HepG2 (cell line): ENCODE measurements around the gene EIF2B1. TPM values are rescaled to one million over a fixed set of nuclear protein-coding genes. Genes with fewer than 3 reads are reported as not detected.

Experiments
- ATAC-seq: fragments of 200-7000 bp; cut with Tn5 transposase; 3 replicates; pipeline ENCODE4 v1.9.1; 2020; ENCODE audit warnings: mild to moderate bottlenecking, moderate library complexity
- BruUV-seq: library from RNA; stranded (reverse); fragments of 400-500 nt; replicated peaks from 2 replicates; lab custom pipeline; 2021; lab: Mats Ljungman, UMichigan
- CTCF ChIA-PET: fragments of 300-600 bp; formaldehyde crosslinking; extraction: SDS; loops from one replicate; lab custom pipeline; 2021; ENCODE audit warnings: low total read pairs, inconsistent platforms, low intra/inter-chr PET ratio; lab: Yijun Ruan, JAX
- POLR2A ChIA-PET: fragments of 350-600 bp; sonication (Branson Sonifier 250); formaldehyde crosslinking; loops from one replicate; lab custom pipeline; 2020; ENCODE audit warnings: antibody characterized with exemption, inconsistent platforms; lab: Yijun Ruan, JAX
- DNase-seq: peaks from one replicate; pipeline ENCODE4 v3.0.0-alpha.2; 2015; ENCODE audit warnings: low spot score
- FAIRE-seq: peaks from 3 replicates; lab custom pipeline; 2011; peaks lifted over from hg19 to GRCh38; lab: Jason Lieb, UNC
- H2AFZ ChIP-seq: one replicate; pipeline ENCODE4 v1.6.1; 2011; ENCODE audit warnings: low read length, inconsistent platforms
- H3K27ac ChIP-seq: fragments of 300-600 bp; 3 replicates; pipeline ENCODE4 v1.8.0; 2011; ENCODE audit warnings: mixed run types, mild to moderate bottlenecking, mixed read lengths, low read length, inconsistent platforms; ENCODE audit not compliant: insufficient read depth; ENCODE audit errors: extremely low read length
- H3K27me3 ChIP-seq, 2 experiments: fragments of 200-600 bp in 1 of 2; 2 replicates in 1 of 2; 3 replicates in 1 of 2; pipeline versions ENCODE4 v1.6.0 to v1.8.0; 2011; ENCODE audit warnings: low read length in 2 of 2, mild to moderate bottlenecking in 2 of 2, moderate library complexity in 2 of 2, inconsistent platforms in 1 of 2; ENCODE audit not compliant: insufficient read depth in 2 of 2, control insufficient read depth in 1 of 2
- H3K36me3 ChIP-seq, 2 experiments: fragments of 200-600 bp in 1 of 2; replicated peaks in 1 of 2; 2 replicates in 1 of 2; 3 replicates in 1 of 2; pipeline versions ENCODE4 v1.5.1 to v1.8.0; 2011; ENCODE audit warnings: low read length in 2 of 2, inconsistent platforms in 1 of 2; ENCODE audit not compliant: insufficient read depth in 2 of 2, control insufficient read depth in 1 of 2
- H3K4me1 ChIP-seq: 2 replicates; pipeline ENCODE4 v1.5.1; 2012; ENCODE audit warnings: low read length, inconsistent platforms; ENCODE audit not compliant: insufficient read depth
- H3K4me2 ChIP-seq: 2 replicates; pipeline ENCODE4 v1.6.0; 2011; ENCODE audit warnings: low read depth, low read length, inconsistent platforms
- H3K4me3 ChIP-seq, 3 experiments: fragments of 200-600 bp in 1 of 3; sonication (generic), shearing (Covaris generic) in 1 of 3; replicated peaks in 1 of 3; 2 replicates each; pipeline ENCODE4 v1.5.1; 2011 to 2016; ENCODE audit warnings: low read length in 3 of 3, inconsistent platforms in 2 of 3, low read depth in 2 of 3, mild to moderate bottlenecking in 2 of 3, control low read depth in 1 of 3, mixed read lengths in 1 of 3; ENCODE audit not compliant: insufficient read depth in 1 of 3
- H3K79me2 ChIP-seq: one replicate; pipeline ENCODE4 v1.6.1; 2011; ENCODE audit warnings: low read length, inconsistent platforms; ENCODE audit not compliant: insufficient read depth
- H3K9ac ChIP-seq: 2 replicates; pipeline ENCODE4 v1.6.0; 2011; ENCODE audit warnings: mild to moderate bottlenecking, low read depth, low read length, inconsistent platforms; ENCODE audit not compliant: insufficient read depth
- H3K9me3 ChIP-seq: 2 replicates; pipeline ENCODE4 v1.5.1; 2012; ENCODE audit warnings: mild to moderate bottlenecking, low read length
- H4K20me1 ChIP-seq: 2 replicates; pipeline ENCODE4 v1.6.0; 2011; ENCODE audit warnings: inconsistent platforms, mild to moderate bottlenecking, low read length, moderate library complexity; ENCODE audit not compliant: insufficient read depth
- PAWR ChIP-seq: sonication (generic); formaldehyde crosslinking; IDR thresholded peaks from 2 replicates; pipeline ENCODE4 v1.4.0; 2020; ENCODE audit warnings: missing genetic modification reagents, mild to moderate bottlenecking, borderline replicate concordance
- POLR2AphosphoS5 ChIP-seq: IDR thresholded peaks from 2 replicates; pipeline ENCODE4 v1.6.1; 2012; ENCODE audit warnings: low read depth, low read length
- RBM22 ChIP-seq: fragments of 200-400 bp; formaldehyde crosslinking; optimal IDR thresholded peaks from 2 replicates; pipeline ENCODE3; 2017; ENCODE audit warnings: mild to moderate bottlenecking, low read length, moderate library complexity
- ZNF160 ChIP-seq: sonication (generic); formaldehyde crosslinking; IDR thresholded peaks from 2 replicates; pipeline ENCODE4 v1.8.0; 2022; ENCODE audit warnings: mild to moderate bottlenecking, inconsistent platforms, missing genetic modification reagents
- ZNF446 ChIP-seq: sonication (generic); formaldehyde crosslinking; IDR thresholded peaks from 2 replicates; pipeline ENCODE4 v1.5.0; 2020; ENCODE audit warnings: mild to moderate bottlenecking, missing genetic modification reagents
- WGBS: methylation state at CpG from one replicate; pipeline ENCODE4 v1.1.6; 2017; ENCODE audit warnings: low lambda C conversion rate; 5-methylcytosine and 5-hydroxymethylcytosine counted together
- in situ Hi-C: cut with HindIII; loops from 2 replicates; pipeline ENCODE4 v1.10.0; 2017; ENCODE audit warnings: low pct_unique_long_range_greater_than_20kb; ENCODE audit not compliant: extremely low pct_ligation_motif_present
- intact Hi-C: fragments of 100-400 bp; cut with micrococcal nuclease; formaldehyde crosslinking; loops from one replicate; pipeline ENCODE4 v1.10.0; 2022; ENCODE audit not compliant: unreplicated experiment
- polyA plus RNA-seq, 8 experiments: library from polyadenylated mRNA; depleted of rRNA in 3 of 8; stranded (reverse) in 7 of 8; unstranded in 1 of 8; fragments of >200 nt; fragmentation: Illumina TruSeq in 4 of 8; extraction: Trizol in 4 of 8; gene quantifications; 2 replicates each; pipeline versions ENCODE4 v1.2.1 to v1.2.3, GENCODE V29; 2011 to 2016; ENCODE audit warnings: low read depth in 4 of 8, missing spikeins in 1 of 8, mixed read lengths in 1 of 8; ENCODE audit not compliant: insufficient read depth in 1 of 8
- total RNA-seq, 5 experiments: library from RNA; depleted of rRNA; stranded (reverse); fragments of >200 nt; fragmentation: Illumina TruSeq; extraction: Trizol; gene quantifications; 2 replicates each; pipeline ENCODE4 v1.2.3, GENCODE V29; 2016; ENCODE audit warnings: low read depth in 1 of 5
- TF ChIP-seq, protein P1 (sequence below): sonication (generic); formaldehyde crosslinking; IDR thresholded peaks from 2 replicates; pipeline ENCODE4 v1.5.0; 2020; ENCODE audit warnings: missing genetic modification reagents

The EIF2B1 gene
- total and polyA plus RNA-seq, 2 of the 13 experiments (the other 11 are each of a cell fraction or from before 2014, with no cell fraction given), result 18.7 to 37.4 TPM

- peaks cover 4 to 35% of the 10 kb centered on the region in 2 experiments; a peak in 4 of 5 replicates for H3K36me3 ChIP-seq
- H4K20me1 ChIP-seq, result peaks cover 15% of the 10 kb centered on the region
- in situ Hi-C loops, result no loop called here
- POLR2A ChIA-PET, result no interaction called here
- H3K9me3 ChIP-seq, result no peaks in the 10 kb centered on the region
- H3K4me2 ChIP-seq, result no peak overlapping the region
- BruUV-seq, result no TSS peak
- no peaks in the 10 kb centered on the region for H3K27me3 ChIP-seq
- H3K4me1 ChIP-seq, result peaks cover 50% of the 10 kb centered on the region
- peaks cover 47% of the 10 kb centered on the region for H3K79me2 ChIP-seq
- ATAC-seq (no peak), DNase-seq (no peak), FAIRE-seq (no peak)
- no peak overlapping the region for H3K9ac ChIP-seq
- TF ChIP-seq, protein P1, sequence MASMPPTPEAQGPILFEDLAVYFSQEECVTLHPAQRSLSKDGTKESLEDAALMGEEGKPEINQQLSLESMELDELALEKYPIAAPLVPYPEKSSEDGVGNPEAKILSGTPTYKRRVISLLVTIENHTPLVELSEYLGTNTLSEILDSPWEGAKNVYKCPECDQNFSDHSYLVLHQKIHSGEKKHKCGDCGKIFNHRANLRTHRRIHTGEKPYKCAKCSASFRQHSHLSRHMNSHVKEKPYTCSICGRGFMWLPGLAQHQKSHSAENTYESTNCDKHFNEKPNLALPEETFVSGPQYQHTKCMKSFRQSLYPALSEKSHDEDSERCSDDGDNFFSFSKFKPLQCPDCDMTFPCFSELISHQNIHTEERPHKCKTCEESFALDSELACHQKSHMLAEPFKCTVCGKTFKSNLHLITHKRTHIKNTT (CRISPR knock-in tag), result no peak
- no peak overlapping the region for H2AFZ ChIP-seq
- WGBS, result 97% methylated on average over 7 of the region's 7 CpGs
- peak overlapping the region; percentile 42 for H3K27ac ChIP-seq
- intact Hi-C loops, result no loop called here
- CTCF ChIA-PET, result no interaction called here
- H3K4me3 ChIP-seq, result no peak overlapping the region
These were observed 33.8 kb downstream of the EIF2B1 start for GRCh38 chr12:123599721-123600120.

- Histone ChIP-seq H2AFZ (no peak overlapping the region), H3K79me2 (peaks cover 44% of the 10 kb centered on the region), H3K9me3 (no peaks in the 10 kb centered on the region), H3K9ac (no peak overlapping the region), H3K4me3 (no peak overlapping the region), H3K27me3 (no peaks in the 10 kb centered on the region), H3K4me1 (peaks cover 52% of the 10 kb centered on the region), H3K36me3 (peaks cover 4 to 33% of the 10 kb centered on the region in 2 experiments; a peak in 4 of 5 replicates), H4K20me1 (peaks cover 15% of the 10 kb centered on the region), H3K4me2 (no peak overlapping the region), H3K27ac (peak overlapping the region; percentile 42)
- ATAC-seq (no peak), DNase-seq (no peak), FAIRE-seq (no peak)
- no TSS peak for BruUV-seq
- TF ChIP-seq ZNF160 (CRISPR knock-in tag) (no peak), POLR2AphosphoS5 (0 out of 2 replicates have a peak, but pooled peaks have one; percentile 22), RBM22 (peak; percentile 39), ZNF446 (no peak), PAWR (no peak)
- intact Hi-C loops (no loop called here), in situ Hi-C loops (no loop called here)
- 97% methylated on average over 1 of the region's 1 CpG for WGBS
- ChIA-PET CTCF (no interaction called here), POLR2A (no interaction called here)
These were observed 34.2 kb downstream of the EIF2B1 start for GRCh38 chr12:123599310-123599709.
